Stimulated activated CD4-positive, alpha-beta T cell treated with anti-CD3 and anti-CD28 coated beads, Interleukin-4, amount 100 ng/mL, for 4 hours (primary cell): ENCODE results near the gene PRPF6.

Source experiments
- DNase-seq, 2 experiments: peaks; one replicate each; pipeline ENCODE4 v3.0.0-alpha.2; 2020

Gene PRPF6

GRCh38 chr20:64065974-64066343, 85.0 kb downstream of the PRPF6 start:
- peak in 1 of 2 experiments; percentile 32 for DNase-seq

DNA sequence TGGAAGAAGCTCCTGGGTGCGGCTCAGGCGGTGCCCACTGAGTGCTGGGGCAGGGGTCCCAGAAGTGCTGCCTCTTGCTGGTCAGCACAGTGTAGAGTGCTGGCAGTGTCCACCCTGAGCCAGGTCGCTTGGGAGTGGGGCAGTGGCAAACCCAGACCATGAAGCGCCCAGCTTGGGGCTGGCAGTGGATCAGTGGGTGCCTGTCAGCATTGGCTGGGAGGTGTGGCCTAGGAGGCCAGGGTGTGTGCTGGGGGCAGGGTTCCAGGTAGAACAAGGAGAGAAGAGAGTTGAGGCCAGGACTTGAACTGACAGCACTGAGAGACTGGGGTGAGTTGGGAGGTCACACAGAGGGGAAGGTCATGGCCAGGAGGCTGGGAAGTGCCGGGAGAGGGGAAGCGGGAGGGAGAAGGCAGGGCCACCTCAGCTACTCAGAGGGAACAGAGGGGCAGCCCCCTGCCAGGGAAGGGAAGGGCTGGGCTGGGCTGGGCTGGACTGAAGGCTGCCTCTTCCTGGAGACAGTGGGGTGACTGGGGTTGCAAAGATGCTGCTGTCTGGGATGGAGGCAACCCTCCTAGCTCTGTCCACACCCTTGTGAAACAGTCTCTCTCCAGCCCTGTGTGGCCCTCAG, 86.2 kb downstream of the PRPF6 start:
- no peak for DNase-seq

DNA sequence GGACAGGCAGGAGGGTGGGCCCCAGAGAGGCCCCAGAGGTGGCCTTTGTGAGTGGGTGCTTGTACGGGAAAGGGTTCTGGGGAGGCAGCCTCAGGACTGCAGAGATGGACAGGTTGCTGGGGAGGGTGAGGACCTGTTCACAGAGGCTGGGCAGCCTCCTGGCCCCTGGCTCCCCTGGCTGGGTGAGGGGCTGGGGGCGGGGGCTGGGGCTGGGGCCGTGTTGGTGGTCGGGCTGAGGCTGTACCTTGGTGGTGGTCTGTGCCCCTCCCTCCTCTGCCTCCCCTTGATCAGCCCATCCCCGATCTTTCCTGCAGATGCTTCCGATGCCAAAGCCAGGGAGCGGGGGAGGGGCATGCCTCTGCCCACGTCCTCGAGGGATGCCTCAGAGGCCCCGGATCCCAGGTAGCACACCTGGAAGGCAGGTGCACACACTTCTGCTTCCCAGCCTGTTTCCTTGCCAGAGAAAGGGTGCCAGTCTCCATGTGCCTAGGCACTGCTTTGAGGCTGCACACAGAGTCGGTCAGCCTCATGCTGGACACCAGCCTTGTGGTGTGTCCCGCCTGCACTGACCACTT, 86.9 kb downstream of the PRPF6 start:
- DNase-seq, result no peak

GRCh38 chr20:64068386-64069208, 87.7 kb downstream of the PRPF6 start:
- no peak for DNase-seq

GRCh38 chr20:64069209-64069613, 88.3 kb downstream of the PRPF6 start:
- DNase-seq, result no peak

DNA sequence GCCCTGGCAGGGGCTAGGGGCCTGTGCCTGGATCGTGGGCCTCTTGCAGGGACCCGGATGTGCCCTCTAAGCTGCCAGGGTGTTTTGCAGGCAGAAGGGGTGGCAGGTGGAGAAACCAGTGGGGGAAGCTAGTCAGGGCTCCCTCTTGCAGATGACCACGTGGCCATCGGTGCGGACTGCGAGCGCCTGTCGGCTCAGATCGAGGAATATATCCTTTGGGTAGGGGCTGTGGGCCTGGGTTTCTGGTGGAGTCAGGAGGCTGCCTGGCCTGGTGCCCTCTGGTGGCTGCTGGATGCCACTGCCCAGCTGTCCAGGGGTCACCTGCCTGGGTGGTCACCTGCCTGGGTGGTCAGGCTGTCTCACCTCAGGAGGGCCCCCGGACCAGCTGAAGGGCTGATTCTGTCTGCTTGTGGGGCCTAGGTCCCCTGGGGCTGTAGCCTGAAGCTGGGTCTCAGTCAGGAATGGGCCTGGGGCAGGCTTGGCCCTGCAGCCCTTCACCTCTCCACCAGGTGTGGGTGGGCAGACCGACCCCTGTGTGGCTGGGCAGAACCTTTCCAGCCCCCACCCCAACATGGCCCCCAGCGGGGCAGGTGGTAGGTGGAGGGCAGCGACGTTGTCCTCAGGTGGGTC, 88.8 kb downstream of the PRPF6 start:
- no peak for DNase-seq

DNA sequence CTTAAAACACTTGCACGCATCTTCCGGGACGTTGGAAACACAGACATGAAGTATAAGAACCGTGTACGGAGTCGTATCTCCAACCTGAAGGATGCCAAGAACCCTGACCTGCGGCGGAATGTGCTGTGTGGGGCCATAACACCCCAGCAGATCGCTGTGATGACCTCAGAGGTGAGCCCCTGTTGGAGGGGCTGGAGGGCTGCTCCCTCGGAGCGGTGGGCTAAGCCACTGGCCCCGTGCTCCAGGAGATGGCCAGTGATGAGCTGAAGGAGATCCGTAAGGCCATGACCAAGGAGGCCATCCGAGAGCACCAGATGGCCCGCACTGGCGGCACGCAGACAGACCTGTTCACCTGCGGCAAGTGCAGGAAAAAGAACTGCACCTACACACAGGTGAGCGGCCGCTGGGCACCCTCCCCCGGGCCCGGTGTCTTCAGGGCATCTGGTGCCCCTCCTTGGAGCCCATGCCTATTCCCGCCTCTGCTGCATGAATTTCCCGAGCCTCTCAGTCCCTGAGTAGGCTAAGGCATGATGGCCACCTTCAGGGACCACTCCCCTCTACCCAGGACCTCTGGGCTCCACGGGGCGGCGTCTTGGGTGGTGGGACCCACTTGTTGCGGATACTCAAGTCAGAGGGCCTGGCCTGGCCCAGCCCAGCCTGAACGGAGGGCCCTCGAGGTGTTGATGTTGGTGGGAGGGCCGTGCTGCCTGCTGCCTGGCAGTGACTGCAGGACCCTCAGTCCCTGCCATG, 89.5 kb downstream of the PRPF6 start:
- DNase-seq, result no peak

- no peak for DNase-seq
Observed at GRCh38 chr20:64071341-64072332, 90.7 kb downstream of the PRPF6 start.

DNA sequence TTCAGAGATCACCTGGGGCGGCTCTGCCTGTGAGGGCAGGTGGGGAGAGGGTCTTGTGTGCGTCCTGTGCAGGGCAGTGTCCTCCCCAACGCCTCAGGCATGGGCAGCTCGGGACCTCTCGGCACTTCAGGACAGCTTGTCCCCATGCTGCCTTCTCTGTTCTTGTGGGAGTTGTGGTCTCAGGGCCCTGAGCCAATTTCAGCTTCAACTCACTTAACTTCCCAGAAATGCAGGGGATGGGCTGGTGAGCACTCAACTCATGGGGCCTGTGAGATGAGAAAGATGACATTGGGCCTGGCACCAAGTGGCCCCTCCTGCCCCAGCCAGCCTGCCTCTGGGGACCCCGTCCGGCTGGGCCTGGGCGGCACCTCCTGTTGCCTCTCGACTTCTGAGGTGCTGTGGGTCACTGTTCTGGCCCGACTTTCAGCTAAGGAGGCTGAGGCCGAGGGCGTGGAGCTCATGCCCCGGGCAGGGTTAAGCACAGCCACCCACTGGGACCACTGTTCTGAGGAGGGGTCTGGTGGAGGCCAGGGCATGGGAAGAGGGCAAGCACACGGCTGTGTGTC, 91.6 kb downstream of the PRPF6 start:
- DNase-seq, result no peak

GRCh38 chr20:64073476-64074183, 92.7 kb downstream of the PRPF6 start:
- DNase-seq, result no peak

DNA sequence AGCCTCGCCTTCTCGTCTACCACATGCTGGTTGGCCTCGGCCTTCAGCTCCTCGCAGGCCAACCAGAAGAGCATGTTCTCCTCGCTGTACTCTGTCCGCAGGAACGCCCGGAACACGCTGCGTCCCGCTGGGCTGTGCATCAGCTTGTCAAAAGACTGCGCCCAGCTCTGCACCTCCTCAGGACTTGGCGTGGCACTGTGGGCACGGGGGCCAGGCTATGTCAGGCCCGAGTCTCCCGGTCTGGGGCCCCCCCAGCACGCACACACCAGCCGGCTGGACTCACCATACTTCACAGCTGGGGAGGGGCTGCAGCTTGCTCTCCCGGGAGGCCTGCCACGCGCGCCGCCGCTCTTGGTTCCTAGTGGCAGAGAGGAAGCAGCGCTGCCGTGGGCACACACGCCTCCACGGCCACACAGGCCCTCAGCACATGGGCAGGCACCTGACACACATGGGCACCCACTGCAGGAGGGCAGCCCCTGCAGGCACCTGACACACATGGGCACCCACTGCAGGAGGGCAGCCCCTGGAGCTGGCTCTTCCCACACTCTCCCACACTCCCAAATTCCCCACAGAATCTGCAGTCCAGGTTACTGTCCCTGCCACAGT, 93.4 kb downstream of the PRPF6 start:
- DNase-seq, result no peak

GRCh38 chr20:64074963-64075362, 94.0 kb downstream of the PRPF6 start:
- DNase-seq, result no peak

DNA sequence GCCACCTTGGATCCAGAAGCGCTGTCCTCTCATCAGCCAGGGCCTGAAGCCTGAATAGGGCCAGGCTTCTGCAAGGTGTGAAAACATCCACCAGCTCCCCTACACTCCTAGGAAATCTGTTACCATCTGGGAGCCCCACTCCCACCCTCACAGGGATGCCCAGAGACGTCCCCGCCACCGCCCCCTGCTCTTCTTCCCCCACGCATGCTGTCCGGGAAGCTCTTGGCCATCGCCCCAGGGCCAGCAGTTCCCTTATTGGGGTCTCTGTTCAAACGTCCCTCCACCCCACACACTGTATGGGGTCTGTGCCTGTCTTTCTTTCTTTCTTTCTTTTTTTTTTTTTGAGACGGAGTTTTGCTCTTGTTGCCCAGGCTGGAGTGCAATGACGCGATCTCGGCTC, 94.6 kb downstream of the PRPF6 start:
- DNase-seq, result no peak

DNA sequence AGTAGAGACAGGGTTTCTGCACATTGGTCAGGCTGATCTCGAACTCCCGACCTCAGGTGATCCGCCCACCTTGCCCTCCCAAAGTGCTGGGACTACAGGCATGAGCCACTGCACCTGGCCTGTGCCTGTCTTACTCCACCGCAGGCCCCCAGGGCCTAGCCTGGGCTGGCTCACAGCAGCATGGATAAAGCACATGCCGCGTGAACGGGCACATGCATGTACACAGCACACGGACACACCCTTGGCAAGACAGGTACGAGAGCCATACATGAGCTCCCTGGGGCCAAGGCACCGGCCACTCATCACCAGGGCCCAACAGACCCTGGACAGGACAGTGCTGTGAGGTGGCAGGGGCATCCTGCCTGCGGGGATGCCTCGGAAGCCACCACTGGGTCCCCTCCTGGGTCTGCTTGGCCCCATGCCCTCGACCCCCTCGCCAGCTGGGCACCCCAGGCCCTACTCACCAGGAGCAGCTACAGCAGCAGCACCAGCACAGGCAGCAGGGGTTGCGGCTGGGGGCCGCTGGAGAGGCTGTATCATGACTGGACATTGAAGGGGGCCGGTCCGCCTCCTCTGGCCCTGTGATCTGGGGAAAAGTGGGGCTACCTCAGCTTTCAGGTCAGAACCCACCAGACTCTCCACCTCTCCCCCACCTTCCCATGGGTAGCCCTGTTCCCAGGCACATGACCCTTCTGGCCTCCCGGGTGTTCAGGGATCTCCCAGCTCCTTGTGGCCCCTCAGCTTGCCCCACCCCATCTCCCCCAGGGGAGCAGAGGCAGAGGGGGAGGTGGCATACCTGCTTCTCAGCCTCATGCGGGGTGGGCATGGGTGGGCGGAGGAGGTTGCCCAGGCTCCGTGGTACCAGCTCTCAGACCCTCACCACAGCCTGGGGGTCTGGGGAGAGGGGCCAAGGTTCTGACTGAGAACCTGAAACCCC, 95.4 kb downstream of the PRPF6 start:
- no peak for DNase-seq

- no peak for DNase-seq
Observed at GRCh38 chr20:64077094-64077493, 96.2 kb downstream of the PRPF6 start.

DNA sequence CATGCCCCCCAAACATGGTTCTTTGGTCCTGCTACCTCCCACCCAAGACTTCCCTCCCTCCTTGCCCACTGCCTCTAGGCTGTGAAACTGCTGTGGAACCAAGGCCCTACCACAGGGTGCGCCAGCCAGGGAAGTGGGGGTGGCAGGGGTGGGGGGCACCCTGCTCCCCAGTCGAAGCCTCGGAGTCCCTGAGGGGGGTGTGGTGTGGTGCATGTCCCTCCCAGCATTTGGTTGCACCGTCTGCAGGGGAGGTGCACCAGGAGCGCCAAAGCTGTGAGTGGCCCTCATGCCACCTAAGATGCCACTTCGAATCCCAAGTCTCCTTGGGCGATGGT, 96.6 kb downstream of the PRPF6 start:
- no peak for DNase-seq

- DNase-seq, result peak; percentile 41 to 46
Observed at GRCh38 chr20:64077876-64078551, 97.1 kb downstream of the PRPF6 start.

GRCh38 chr20:64078934-64079272, 98.0 kb downstream of the PRPF6 start:
- no peak for DNase-seq
